ENCODE measurements around the gene PEAK1. TPM values are rescaled to one million over a fixed set of nuclear protein-coding genes. Genes with fewer than 3 reads are reported as not detected.

The PEAK1 gene
- total RNA-seq, 1 experiment from 2014 or later, result 58.7 TPM

GRCh38 chr15:77168141-77168540 is 251.8 kb downstream of the PEAK1 start:
- ATAC-seq (no peak), DNase-seq (ENCODE audit: low read depth, low spot score) (no peak)
- intact Hi-C loops (cut with micrococcal nuclease; ENCODE audit: unreplicated experiment) (no loop called here), in situ Hi-C loops (cut with HindIII; ENCODE audit: low pct_unique_long_range_greater_than_20kb, low sequenced_read_pairs) (no loop called here)
- no TSS peak for BruUV-seq (replicated peaks)
- Histone ChIP-seq H3K9me3 (ENCODE audit: control insufficient read depth, insufficient read depth, low read depth, low read length) (no peaks in the 10 kb centered on the region), H3K27ac (ENCODE audit: low read length) (no peak overlapping the region), H3K36me3 (ENCODE audit: control insufficient read depth, insufficient read depth, low read length) (no peaks in the 10 kb centered on the region), H3K4me3 (ENCODE audit: low read depth in 2 of 2, low read length in 2 of 2) (no peak overlapping the region), H3K27me3 (ENCODE audit: control insufficient read depth, insufficient read depth, low read length) (no peaks in the 10 kb centered on the region), H3K4me1 (ENCODE audit: control insufficient read depth, insufficient read depth, low read length) (no peaks in the 10 kb centered on the region)
- CTCF ChIA-PET, result no interaction called here
- POLR2A ChIA-PET, result no interaction called here
- no peak for TF ChIP-seq TCF7L2 (IDR thresholded peaks at IDR 0.05; ENCODE audit: low read depth, low read length)
- TF ChIP-seq, protein P1, sequence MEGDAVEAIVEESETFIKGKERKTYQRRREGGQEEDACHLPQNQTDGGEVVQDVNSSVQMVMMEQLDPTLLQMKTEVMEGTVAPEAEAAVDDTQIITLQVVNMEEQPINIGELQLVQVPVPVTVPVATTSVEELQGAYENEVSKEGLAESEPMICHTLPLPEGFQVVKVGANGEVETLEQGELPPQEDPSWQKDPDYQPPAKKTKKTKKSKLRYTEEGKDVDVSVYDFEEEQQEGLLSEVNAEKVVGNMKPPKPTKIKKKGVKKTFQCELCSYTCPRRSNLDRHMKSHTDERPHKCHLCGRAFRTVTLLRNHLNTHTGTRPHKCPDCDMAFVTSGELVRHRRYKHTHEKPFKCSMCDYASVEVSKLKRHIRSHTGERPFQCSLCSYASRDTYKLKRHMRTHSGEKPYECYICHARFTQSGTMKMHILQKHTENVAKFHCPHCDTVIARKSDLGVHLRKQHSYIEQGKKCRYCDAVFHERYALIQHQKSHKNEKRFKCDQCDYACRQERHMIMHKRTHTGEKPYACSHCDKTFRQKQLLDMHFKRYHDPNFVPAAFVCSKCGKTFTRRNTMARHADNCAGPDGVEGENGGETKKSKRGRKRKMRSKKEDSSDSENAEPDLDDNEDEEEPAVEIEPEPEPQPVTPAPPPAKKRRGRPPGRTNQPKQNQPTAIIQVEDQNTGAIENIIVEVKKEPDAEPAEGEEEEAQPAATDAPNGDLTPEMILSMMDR (IDR thresholded peaks at IDR 0.05), result no peak
- TF ChIP-seq SIN3A (IDR thresholded peaks at IDR 0.05; ENCODE audit: borderline replicate concordance, insufficient read depth, low read depth, low read length), result no peak
- TF ChIP-seq REST (IDR thresholded peaks at IDR 0.05; ENCODE audit: insufficient read depth in 1 of 2, low read depth in 2 of 2, low read length in 1 of 2), result no peak
- no peak for TF ChIP-seq POLR2AphosphoS5 (IDR thresholded peaks at IDR 0.05; ENCODE audit: low read depth, low read length)

- no peak overlapping the region for H3K4me3 ChIP-seq (ENCODE audit: low read depth in 2 of 2, low read length in 2 of 2)
- TF ChIP-seq, protein P1 (IDR thresholded peaks at IDR 0.05), result no peak
- TF ChIP-seq TCF7L2 (IDR thresholded peaks at IDR 0.05; ENCODE audit: low read depth, low read length), result no peak
- no peak for TF ChIP-seq POLR2AphosphoS5 (IDR thresholded peaks at IDR 0.05; ENCODE audit: low read depth, low read length)
- TF ChIP-seq SIN3A (IDR thresholded peaks at IDR 0.05; ENCODE audit: borderline replicate concordance, insufficient read depth, low read depth, low read length), result no peak
- no peak for TF ChIP-seq REST (IDR thresholded peaks at IDR 0.05; ENCODE audit: insufficient read depth in 1 of 2, low read depth in 2 of 2, low read length in 1 of 2)
- ATAC-seq (no peak), DNase-seq (ENCODE audit: low read depth, low spot score) (no peak)
- in situ Hi-C loops (cut with HindIII; ENCODE audit: low pct_unique_long_range_greater_than_20kb, low sequenced_read_pairs) (no loop called here), intact Hi-C loops (cut with micrococcal nuclease; ENCODE audit: unreplicated experiment) (no loop called here)
- H3K4me1 ChIP-seq (ENCODE audit: control insufficient read depth, insufficient read depth, low read length), result no peaks in the 10 kb centered on the region
- no peak overlapping the region for H3K27ac ChIP-seq (ENCODE audit: low read length)
- H3K36me3 ChIP-seq (ENCODE audit: control insufficient read depth, insufficient read depth, low read length), result no peaks in the 10 kb centered on the region
- BruUV-seq (replicated peaks), result no TSS peak
- no peaks in the 10 kb centered on the region for H3K27me3 ChIP-seq (ENCODE audit: control insufficient read depth, insufficient read depth, low read length)
- ChIA-PET CTCF (no interaction called here), POLR2A (no interaction called here)
- H3K9me3 ChIP-seq (ENCODE audit: control insufficient read depth, insufficient read depth, low read depth, low read length), result no peaks in the 10 kb centered on the region
Observed at GRCh38 chr15:77167406-77167805, 252.5 kb downstream of the PEAK1 start.
